ENCODE results near the gene SLC8B1. TPM values are rescaled to one million over a fixed set of nuclear protein-coding genes. Genes with fewer than 3 reads are reported as not detected.

Gene SLC8B1
- total and polyA plus RNA-seq, 2 donors (not counting 3 experiments of a cell fraction or from before 2014, with no cell fraction given), result 29.9 to 45.4 TPM

GRCh38 chr12:113301811-113302210 lies 33.1 kb downstream of the SLC8B1 start:
- peaks cover 0 to 5% of the 10 kb centered on the region in 2 experiments for H3K36me3 ChIP-seq (ENCODE audit: control insufficient read depth in 2 of 2, extremely low read depth in 1 of 2, insufficient read depth in 2 of 2, low read length in 2 of 2)
- FAIRE-seq (no peak), DNase-seq (ENCODE audit: low read depth, low spot score) (no peak)
- no peak overlapping the region for H3K9ac ChIP-seq (replicated peaks; ENCODE audit: extremely low read depth, insufficient read depth, low read length)
- no peaks in the 10 kb centered on the region for H3K9me3 ChIP-seq (replicated peaks; ENCODE audit: control insufficient read depth, insufficient read depth, low read length)
- H4K20me1 ChIP-seq (replicated peaks; ENCODE audit: control insufficient read depth, extremely low read depth, insufficient read depth, low read length), result no peaks in the 10 kb centered on the region
- H3K4me2 ChIP-seq (ENCODE audit: insufficient read depth, low read length), result no peak overlapping the region
- dilution Hi-C loops (cut with MboI; ENCODE audit: extremely low pct_ligation_motif_present, low sequenced_read_pairs), result no loop called here
- no peaks in the 10 kb centered on the region for H3K27me3 ChIP-seq (ENCODE audit: control insufficient read depth in 2 of 2, insufficient read depth in 2 of 2, low read length in 2 of 2)
- no peak overlapping the region for H2AFZ ChIP-seq (ENCODE audit: low read depth, low read length)
- ChIA-PET POLR2A (interaction anchor here (0.6 kb wide), 1 partner anchor 131 kb away, joined by 6 read pairs; no protein-coding TSS in a partner anchor), CTCF (interaction anchor here (0.5 kb wide), 1 partner anchor 33 kb away, joined by 4 read pairs; no protein-coding TSS in a partner anchor)
- H3K4me1 ChIP-seq (ENCODE audit: control insufficient read depth, extremely low read depth, insufficient read depth, low read length), result peaks cover 6% of the 10 kb centered on the region
- H3K79me2 ChIP-seq (ENCODE audit: control insufficient read depth, insufficient read depth, low read length), result no peaks in the 10 kb centered on the region
- no peaks in the 10 kb centered on the region for H3K9me1 ChIP-seq (replicated peaks; ENCODE audit: control insufficient read depth, extremely low read depth, insufficient read depth, low read length)
- no peak overlapping the region for H3K4me3 ChIP-seq (replicated peaks in 1 of 3; ENCODE audit: insufficient read depth in 1 of 3, low read depth in 1 of 3, low read length in 3 of 3)
- intact Hi-C loops (cut with micrococcal nuclease), result no loop called here
- no TSS peak for BruUV-seq (replicated peaks)
- H3K27ac ChIP-seq (ENCODE audit: insufficient read depth, low read depth, low read length), result no peak overlapping the region
- TF ChIP-seq FOS (IDR thresholded peaks at IDR 0.05; ENCODE audit: borderline replicate concordance, insufficient read depth, low read length), result no peak
- no peak for TF ChIP-seq MYC (IDR thresholded peaks at IDR 0.05; ENCODE audit: low read depth, low read length)
- TF ChIP-seq GATA2 (IDR thresholded peaks at IDR 0.05; ENCODE audit: insufficient read depth, insufficient read length, low read depth, low read length), result no peak

- peak overlapping the region; percentile 16 for H3K9ac ChIP-seq (replicated peaks; ENCODE audit: extremely low read depth, insufficient read depth, low read length)
- H2AFZ ChIP-seq (ENCODE audit: low read depth, low read length), result peak overlapping the region; percentile 44
- DNase-seq (ENCODE audit: low read depth, low spot score) (peak; percentile 58), FAIRE-seq (peak; percentile 77)
- H3K4me2 ChIP-seq (ENCODE audit: insufficient read depth, low read length), result no peak overlapping the region
- TF ChIP-seq POLR2AphosphoS5 (IDR thresholded peaks at IDR 0.05; ENCODE audit: insufficient read depth, low read depth, low read length) (no peak), FOS (IDR thresholded peaks at IDR 0.05; ENCODE audit: borderline replicate concordance, insufficient read depth, low read length) (peak; percentile 39)
- H3K4me3 ChIP-seq (replicated peaks in 1 of 3; ENCODE audit: insufficient read depth in 1 of 3, low read depth in 1 of 3, low read length in 3 of 3), result no peak overlapping the region
- BruUV-seq (replicated peaks), result no TSS peak
- H4K20me1 ChIP-seq (replicated peaks; ENCODE audit: control insufficient read depth, extremely low read depth, insufficient read depth, low read length), result no peaks in the 10 kb centered on the region
- ChIA-PET POLR2A (interaction anchor here (1.3 kb wide), 1 partner anchor 78 kb away, joined by 4 read pairs; the partner anchor contains the start of gene TPCN1), CTCF (interaction anchor here (1.0 kb wide), 1 partner anchor 11 kb away, joined by 3 read pairs; no protein-coding TSS in a partner anchor)
- peak overlapping the region; percentile 65 for H3K27ac ChIP-seq (ENCODE audit: insufficient read depth, low read depth, low read length)
- H3K4me1 ChIP-seq (ENCODE audit: control insufficient read depth, extremely low read depth, insufficient read depth, low read length), result peaks cover 6% of the 10 kb centered on the region
- H3K36me3 ChIP-seq (ENCODE audit: control insufficient read depth in 2 of 2, extremely low read depth in 1 of 2, insufficient read depth in 2 of 2, low read length in 2 of 2), result no peaks in the 10 kb centered on the region
- dilution Hi-C loops (cut with MboI; ENCODE audit: extremely low pct_ligation_motif_present, low sequenced_read_pairs), result no loop called here
- no peaks in the 10 kb centered on the region for H3K9me1 ChIP-seq (replicated peaks; ENCODE audit: control insufficient read depth, extremely low read depth, insufficient read depth, low read length)
- H3K27me3 ChIP-seq (ENCODE audit: control insufficient read depth in 2 of 2, insufficient read depth in 2 of 2, low read length in 2 of 2), result no peaks in the 10 kb centered on the region
- H3K79me2 ChIP-seq (ENCODE audit: control insufficient read depth, insufficient read depth, low read length), result no peaks in the 10 kb centered on the region
- H3K9me3 ChIP-seq (replicated peaks; ENCODE audit: control insufficient read depth, insufficient read depth, low read length), result no peaks in the 10 kb centered on the region
- intact Hi-C loops (cut with micrococcal nuclease), result loop anchor here (1.0 to 2.0 kb wide), 2 partner anchors 53 to 78 kb away; partner anchors contain the start of gene TPCN1
Measured at GRCh38 chr12:113299619-113300237, 35.2 kb downstream of the SLC8B1 start.
